Keratinocyte (primary cell): ENCODE data around the gene TFDP1. TPM values are rescaled to one million over a fixed set of nuclear protein-coding genes. Genes with fewer than 3 reads are reported as not detected.

ENCODE experiments used
- DNase-seq: peaks from one replicate; pipeline ENCODE4 v3.0.0-alpha.2; 2011; ENCODE audit warnings: low read depth, missing footprints, low spot score
- FAIRE-seq: peaks from 2 replicates; lab custom pipeline; 2011; peaks lifted over from hg19 to GRCh38; lab: Jason Lieb, UNC
- H2AFZ ChIP-seq: 2 replicates; pipeline ENCODE4 v1.6.0; 2012; ENCODE audit warnings: low read length, control low read depth, inconsistent platforms; ENCODE audit not compliant: control insufficient read depth
- H3K27ac ChIP-seq: 2 replicates; pipeline ENCODE4 v1.5.1; 2011; ENCODE audit warnings: low read length; ENCODE audit not compliant: control insufficient read depth, insufficient read depth
- H3K27me3 ChIP-seq: 3 replicates; pipeline ENCODE4 v1.6.0; 2011; ENCODE audit warnings: low read length; ENCODE audit not compliant: control insufficient read depth, insufficient read depth; ENCODE audit errors: extremely low read depth
- H3K36me3 ChIP-seq, 2 experiments: 2 replicates in 1 of 2; 3 replicates in 1 of 2; pipeline ENCODE4 v1.5.1; 2011; ENCODE audit warnings: low read length in 2 of 2, mild to moderate bottlenecking in 1 of 2; ENCODE audit not compliant: control insufficient read depth in 2 of 2, insufficient read depth in 2 of 2; ENCODE audit errors: extremely low read depth in 1 of 2
- H3K4me1 ChIP-seq: 3 replicates; pipeline ENCODE4 v1.5.1; 2011; ENCODE audit warnings: low read length; ENCODE audit not compliant: control insufficient read depth, insufficient read depth; ENCODE audit errors: extremely low read depth
- H3K4me2 ChIP-seq: 3 replicates; pipeline ENCODE4 v1.6.0; 2011; ENCODE audit warnings: low read depth, low read length; ENCODE audit not compliant: control insufficient read depth, insufficient read depth; ENCODE audit errors: extremely low read depth
- H3K4me3 ChIP-seq, 3 experiments: fragments of 200-600 bp in 1 of 3; sonication (generic) in 1 of 3; 2 replicates in 2 of 3; 3 replicates in 1 of 3; pipeline ENCODE4 v1.5.1; 2011 to 2016; ENCODE audit warnings: low read length in 3 of 3, mild to moderate bottlenecking in 3 of 3, control low read depth in 2 of 3, inconsistent platforms in 1 of 3, low read depth in 1 of 3, mixed read lengths in 1 of 3, mixed run types in 1 of 3, moderate library complexity in 1 of 3; ENCODE audit not compliant: control insufficient read depth in 2 of 3, insufficient read depth in 2 of 3; ENCODE audit errors: extremely low read depth in 1 of 3
- H3K79me2 ChIP-seq: 2 replicates; pipeline ENCODE4 v1.6.0; 2012; ENCODE audit warnings: low read length; ENCODE audit not compliant: control insufficient read depth, insufficient read depth
- H3K9ac ChIP-seq: 3 replicates; pipeline ENCODE4 v1.6.0; 2011; ENCODE audit warnings: low read length; ENCODE audit not compliant: control insufficient read depth, insufficient read depth; ENCODE audit errors: extremely low read depth
- H3K9me1 ChIP-seq: 3 replicates; pipeline ENCODE4 v1.6.0; 2011; ENCODE audit warnings: low read length; ENCODE audit not compliant: control insufficient read depth, insufficient read depth; ENCODE audit errors: extremely low read depth
- H3K9me3 ChIP-seq: 2 replicates; pipeline ENCODE4 v1.5.1; 2012; ENCODE audit warnings: low read depth, low read length; ENCODE audit not compliant: control insufficient read depth
- H4K20me1 ChIP-seq: 3 replicates; pipeline ENCODE4 v1.6.0; 2011; ENCODE audit warnings: low read length; ENCODE audit not compliant: control insufficient read depth, insufficient read depth; ENCODE audit errors: extremely low read depth
- CTCF ChIP-seq, 3 experiments: IDR thresholded peaks in 1 of 3; conservative IDR thresholded peaks in 1 of 3; optimal IDR thresholded peaks in 1 of 3; 2 replicates in 2 of 3; 3 replicates in 1 of 3; pipeline versions ENCODE3 to v1.5.1; 2011; ENCODE audit warnings: low read length in 3 of 3, mild to moderate bottlenecking in 3 of 3, moderate library complexity in 2 of 3, control low read depth in 1 of 3, inconsistent platforms in 1 of 3; ENCODE audit not compliant: insufficient read depth in 2 of 3; ENCODE audit errors: extremely low read depth in 1 of 3
- EZH2 ChIP-seq: IDR thresholded peaks from one replicate; pipeline ENCODE4 v1.6.1; 2012; ENCODE audit warnings: inconsistent platforms, mild to moderate bottlenecking, low read length, moderate library complexity
- dilution Hi-C: fragments of 300-500 bp; cut with MboI; formaldehyde crosslinking; loops from one replicate; pipeline ENCODE4 v1.7.0; 2020; ENCODE audit warnings: low sequenced_read_pairs; ENCODE audit not compliant: extremely low pct_ligation_motif_present
- polyA plus RNA-seq, 5 experiments: library from polyadenylated mRNA; depleted of rRNA in 3 of 5; stranded (reverse) in 3 of 5; stranded (forward) in 1 of 5; unstranded in 1 of 5; fragments of >200 nt; gene quantifications; 1 replicate in 1 of 5; 2 replicates in 3 of 5; 3 replicates in 1 of 5; pipeline versions ENCODE4 v1.2.1 to v1.2.3, GENCODE V29; 2011 to 2012; ENCODE audit warnings: missing spikeins in 2 of 5, low read depth in 1 of 5, low replicate concordance in 1 of 5

The TFDP1 gene
- polyA plus RNA-seq, 1 donor (not counting 4 experiments of a cell fraction or from before 2014, with no cell fraction given) = 105 TPM

- Histone ChIP-seq H3K4me1 (peaks cover 5% of the 10 kb centered on the region), H3K9ac (no peak overlapping the region), H3K79me2 (peaks cover 35% of the 10 kb centered on the region), H3K36me3 (peaks cover 5 to 6% of the 10 kb centered on the region in 2 experiments), H2AFZ (no peak overlapping the region), H3K9me3 (no peaks in the 10 kb centered on the region), H4K20me1 (peaks cover 2% of the 10 kb centered on the region), H3K4me2 (no peak overlapping the region), H3K27ac (no peak overlapping the region), H3K4me3 (no peak overlapping the region), H3K27me3 (no peaks in the 10 kb centered on the region), H3K9me1 (no peaks in the 10 kb centered on the region)
- no peak for DNase-seq
- TF ChIP-seq CTCF (optimal IDR thresholded peaks at IDR 0.05 in 1 of 3, IDR thresholded peaks at IDR 0.05 in 1 of 3, conservative IDR thresholded peaks at IDR 0.05 in 1 of 3; ENCODE audit: extremely low read depth in 1 of 3, insufficient read depth in 2 of 3, low read length in 3 of 3) (no peak), EZH2 (no peak)
- no peak for FAIRE-seq
- dilution Hi-C loops = no loop called here
These were observed 40.3 kb upstream of the TFDP1 start for GRCh38 chr13:113544071-113544891.

DNA sequence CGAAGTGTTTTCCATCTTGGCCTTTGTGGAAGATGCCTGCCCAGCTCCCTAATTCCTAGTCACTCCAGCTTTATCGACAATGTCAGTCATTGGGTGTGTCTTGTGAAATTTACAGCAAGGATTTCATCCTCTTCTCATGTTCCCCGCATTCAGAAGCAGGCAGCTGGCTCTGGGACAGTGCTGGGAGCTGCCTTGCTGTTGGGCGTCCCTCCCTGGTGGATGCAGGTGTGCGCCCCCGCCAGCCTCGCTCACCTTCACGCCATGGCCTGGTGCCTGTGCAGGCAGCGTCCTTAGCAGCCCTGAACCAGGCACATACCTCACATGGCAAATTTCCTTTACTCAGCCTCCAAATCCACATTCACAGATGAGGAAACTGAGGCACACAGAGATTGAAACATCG is 39.7 kb upstream of the TFDP1 start:
- dilution Hi-C loops = no loop called here
- TF ChIP-seq EZH2 (no peak), CTCF (optimal IDR thresholded peaks at IDR 0.05 in 1 of 3, IDR thresholded peaks at IDR 0.05 in 1 of 3, conservative IDR thresholded peaks at IDR 0.05 in 1 of 3; ENCODE audit: extremely low read depth in 1 of 3, insufficient read depth in 2 of 3, low read length in 3 of 3) (no peak)
- no peaks in the 10 kb centered on the region for H3K9me3 ChIP-seq
- H3K27ac ChIP-seq = no peak overlapping the region
- H3K9me1 ChIP-seq = no peaks in the 10 kb centered on the region
- H2AFZ ChIP-seq = no peak overlapping the region
- H3K4me3 ChIP-seq = no peak overlapping the region
- H3K36me3 ChIP-seq = peaks cover 5% of the 10 kb centered on the region in 2 experiments
- H3K4me1 ChIP-seq = peaks cover 5% of the 10 kb centered on the region
- H3K4me2 ChIP-seq = no peak overlapping the region
- H3K79me2 ChIP-seq = peaks cover 33% of the 10 kb centered on the region
- no peak for FAIRE-seq
- H3K27me3 ChIP-seq = no peaks in the 10 kb centered on the region
- no peak overlapping the region for H3K9ac ChIP-seq
- DNase-seq = no peak
- peaks cover 2% of the 10 kb centered on the region for H4K20me1 ChIP-seq
